ENCODE data around the gene IL17C. TPM values are rescaled to one million over a fixed set of nuclear protein-coding genes. Genes with fewer than 3 reads are reported as not detected.

Gene IL17C
- total RNA-seq, 2 donors from 2014 or later = not detected

- H3K4me3 ChIP-seq = no peak overlapping the region
- intact Hi-C loops (cut with DNase I) = no loop called here
- no peak for TF ChIP-seq CTCF (IDR thresholded peaks at IDR 0.05)
- H3K9ac ChIP-seq (ENCODE audit: low read depth in 2 of 2, low read length in 2 of 2) = no peak overlapping the region
- DNase-seq = no peak
- no peak overlapping the region for H3K27ac ChIP-seq
- H3K4me1 ChIP-seq = no peaks in the 10 kb centered on the region
- H3K9me3 ChIP-seq = no peaks in the 10 kb centered on the region
- no peaks in the 10 kb centered on the region for H3K27me3 ChIP-seq
- H3K36me3 ChIP-seq = no peaks in the 10 kb centered on the region
These were observed 31.6 kb downstream of the IL17C start for GRCh38 chr16:88669980-88670379.

- intact Hi-C loops (cut with DNase I) = no loop called here
- H3K9ac ChIP-seq (ENCODE audit: low read depth in 2 of 2, low read length in 2 of 2) = no peak overlapping the region
- no peaks in the 10 kb centered on the region for H3K27me3 ChIP-seq
- no peak for TF ChIP-seq CTCF (IDR thresholded peaks at IDR 0.05)
- no peaks in the 10 kb centered on the region for H3K9me3 ChIP-seq
- H3K27ac ChIP-seq = no peak overlapping the region
- H3K36me3 ChIP-seq = no peaks in the 10 kb centered on the region
- no peaks in the 10 kb centered on the region for H3K4me1 ChIP-seq
- no peak overlapping the region for H3K4me3 ChIP-seq
- no peak for DNase-seq
These were observed 33.4 kb downstream of the IL17C start for GRCh38 chr16:88671806-88672205.

GRCh38 chr16:88672776-88673175 is 34.4 kb downstream of the IL17C start:
- TF ChIP-seq CTCF (IDR thresholded peaks at IDR 0.05) = no peak
- no peaks in the 10 kb centered on the region for H3K4me1 ChIP-seq
- no peaks in the 10 kb centered on the region for H3K36me3 ChIP-seq
- no peak overlapping the region for H3K4me3 ChIP-seq
- peaks cover 3% of the 10 kb centered on the region for H3K27me3 ChIP-seq
- no peak overlapping the region for H3K27ac ChIP-seq
- no peak for DNase-seq
- H3K9ac ChIP-seq (ENCODE audit: low read depth in 2 of 2, low read length in 2 of 2) = no peak overlapping the region
- intact Hi-C loops (cut with DNase I) = no loop called here
- H3K9me3 ChIP-seq = no peaks in the 10 kb centered on the region

- Histone ChIP-seq H3K36me3 (no peaks in the 10 kb centered on the region), H3K9ac (ENCODE audit: low read depth in 2 of 2, low read length in 2 of 2) (no peak overlapping the region), H3K4me1 (no peaks in the 10 kb centered on the region), H3K27ac (no peak overlapping the region), H3K27me3 (peaks cover 8% of the 10 kb centered on the region), H3K4me3 (no peak overlapping the region), H3K9me3 (no peaks in the 10 kb centered on the region)
- intact Hi-C loops (cut with DNase I) = no loop called here
- DNase-seq = no peak
- TF ChIP-seq CTCF (IDR thresholded peaks at IDR 0.05) = no peak
These were observed 35.5 kb downstream of the IL17C start for GRCh38 chr16:88673716-88674379.

- DNase-seq = no peak
- Histone ChIP-seq H3K36me3 (no peaks in the 10 kb centered on the region), H3K4me3 (no peak overlapping the region), H3K9ac (ENCODE audit: low read depth in 2 of 2, low read length in 2 of 2) (no peak overlapping the region), H3K27ac (no peak overlapping the region), H3K4me1 (peaks cover 4% of the 10 kb centered on the region), H3K27me3 (peaks cover 8% of the 10 kb centered on the region), H3K9me3 (no peaks in the 10 kb centered on the region)
- intact Hi-C loops (cut with DNase I) = no loop called here
- TF ChIP-seq CTCF (IDR thresholded peaks at IDR 0.05) = no peak
These were observed 38.3 kb downstream of the IL17C start for GRCh38 chr16:88676502-88677242.
